UCSD-AML1 (cell line): Measurements from ENCODE around the gene CCDC57.
A peak's percentile ranks its signal among the peaks of the same experiment; 100 is the strongest.
"Not testable (repeated sequence)": the region's sequence is repeated elsewhere in the genome, so short reads cannot be mapped to it uniquely, and the experiment has no call there.

Experiments used
- DNase-seq: peaks from one replicate; lab custom pipeline; 2025; ENCODE audit not compliant: unreplicated experiment; lab: John Stamatoyannopoulos, UW

CCDC57 gene

DNA sequence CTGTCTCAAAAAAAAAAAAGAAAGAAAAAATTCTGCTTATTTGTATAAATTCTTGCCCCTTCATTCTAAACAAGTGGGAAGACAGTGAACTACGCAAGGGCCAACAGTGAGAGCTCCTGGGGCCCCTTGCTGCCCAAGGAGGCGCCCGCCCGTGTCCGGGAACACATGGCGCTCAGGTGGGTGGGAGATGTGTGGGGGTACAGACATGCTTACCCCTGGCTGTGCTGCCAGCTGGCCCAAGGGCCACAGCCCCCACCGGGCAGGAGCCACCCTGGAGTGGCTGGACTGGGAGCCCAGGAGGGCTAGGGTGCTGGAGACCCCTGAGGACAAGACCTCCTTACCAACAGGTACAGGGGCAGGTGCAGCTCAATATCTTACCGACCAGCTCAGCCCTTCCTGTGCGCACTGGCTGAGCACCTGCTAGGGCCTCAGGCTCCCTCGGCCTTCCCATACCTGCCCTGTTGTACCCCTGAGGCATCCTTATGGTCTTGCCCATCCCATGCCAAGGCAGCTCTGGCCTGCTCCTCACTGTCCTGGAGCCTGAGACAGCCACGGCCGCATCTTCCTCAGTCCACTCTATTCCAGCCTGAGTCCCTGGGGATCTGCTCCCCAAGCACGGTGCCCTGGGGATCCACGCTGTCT is 56.2 kb downstream of the CCDC57 start:
- DNase-seq = no peak

DNA sequence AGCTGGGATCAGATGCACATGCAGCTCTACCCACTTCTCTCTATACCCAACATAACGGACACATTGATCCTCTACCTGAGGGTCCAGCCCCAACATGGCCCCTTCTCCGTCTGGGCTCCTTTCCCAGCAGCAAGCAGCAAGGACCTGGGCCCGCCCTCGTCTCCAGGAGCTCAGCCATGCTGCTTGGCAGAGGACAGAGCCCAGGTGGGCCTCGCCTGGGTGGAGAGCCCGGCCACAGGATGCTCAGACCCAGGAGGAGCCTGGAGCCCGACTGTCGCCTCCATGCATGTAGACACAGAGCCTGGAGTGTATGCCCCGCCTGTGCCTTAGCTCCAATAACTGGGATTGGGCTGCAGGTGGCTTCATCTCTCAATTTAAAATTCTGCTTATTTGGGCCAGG is 57.0 kb downstream of the CCDC57 start:
- DNase-seq = no peak

DNA sequence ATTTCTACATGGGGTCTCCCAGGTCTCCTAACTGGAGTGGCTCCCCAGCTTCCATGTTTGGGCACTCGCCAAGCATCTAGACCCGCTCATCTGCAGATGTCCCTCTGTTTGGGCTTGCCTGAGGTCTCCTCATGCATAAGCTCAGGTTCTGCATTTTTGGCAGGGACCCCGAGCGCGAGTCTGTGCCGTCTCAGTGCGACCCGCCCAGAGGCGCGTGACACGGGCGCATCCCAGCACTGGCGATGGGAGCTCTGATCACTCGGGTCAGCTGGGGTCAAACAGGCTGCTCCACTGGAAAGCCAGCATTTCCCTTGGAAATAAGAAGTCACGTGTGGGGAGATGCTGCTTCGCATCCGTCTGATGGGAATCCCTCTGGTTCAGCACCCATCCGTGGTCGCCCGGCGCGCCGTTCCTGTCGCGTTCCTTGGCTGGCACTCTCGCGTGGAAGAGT is 57.7 kb downstream of the CCDC57 start:
- DNase-seq = no peak

DNA sequence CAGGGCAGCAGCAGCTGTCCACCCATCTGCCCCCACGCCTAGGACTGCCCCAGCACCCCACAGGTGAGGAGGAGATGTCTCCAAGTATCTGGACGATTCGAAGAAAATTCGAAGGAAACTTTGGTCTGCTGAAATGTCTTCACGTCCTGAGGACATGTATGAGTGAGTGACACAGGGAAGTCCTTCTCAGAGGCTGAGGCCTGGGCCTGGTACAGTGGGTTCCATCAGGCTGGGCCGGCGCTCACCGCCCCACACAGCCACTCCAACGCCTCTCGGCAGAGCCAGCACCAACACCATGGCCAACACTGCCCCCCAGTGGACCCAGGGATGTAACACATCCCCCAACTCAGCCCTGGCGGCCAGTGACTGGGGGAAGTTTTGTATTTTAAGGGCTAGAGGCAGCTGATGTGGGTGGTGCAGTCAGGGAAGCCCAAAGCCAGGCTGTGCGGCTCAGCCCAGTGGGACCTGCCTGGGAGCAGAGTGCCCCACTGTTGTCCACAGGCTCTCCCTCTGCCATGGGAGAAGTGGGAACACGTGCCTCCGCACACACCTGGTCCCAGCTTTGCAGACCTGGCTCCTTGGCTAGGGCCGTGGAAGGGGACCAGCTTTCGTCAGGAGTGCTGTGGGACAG is 58.8 kb downstream of the CCDC57 start:
- peak; percentile 81 for DNase-seq

DNA sequence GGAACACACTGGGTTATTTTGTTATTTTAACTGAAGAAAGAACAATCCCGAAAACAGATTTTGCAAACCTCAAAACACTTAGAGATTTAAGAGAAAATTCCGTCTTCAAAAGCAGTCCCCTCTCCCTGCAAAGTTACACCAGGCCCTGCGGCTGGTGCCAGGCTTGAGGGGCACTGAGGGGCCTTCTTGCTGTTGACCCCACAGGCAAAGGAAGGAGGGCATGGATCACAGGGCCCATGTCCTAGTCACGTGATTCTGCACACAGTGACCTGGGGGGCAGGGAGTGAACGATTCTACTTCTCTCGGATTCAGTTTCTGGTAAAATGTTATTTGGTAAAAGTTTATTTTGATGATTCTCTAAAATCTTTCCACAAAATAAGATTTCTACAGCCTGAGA is 59.3 kb downstream of the CCDC57 start:
- DNase-seq = no peak

DNA sequence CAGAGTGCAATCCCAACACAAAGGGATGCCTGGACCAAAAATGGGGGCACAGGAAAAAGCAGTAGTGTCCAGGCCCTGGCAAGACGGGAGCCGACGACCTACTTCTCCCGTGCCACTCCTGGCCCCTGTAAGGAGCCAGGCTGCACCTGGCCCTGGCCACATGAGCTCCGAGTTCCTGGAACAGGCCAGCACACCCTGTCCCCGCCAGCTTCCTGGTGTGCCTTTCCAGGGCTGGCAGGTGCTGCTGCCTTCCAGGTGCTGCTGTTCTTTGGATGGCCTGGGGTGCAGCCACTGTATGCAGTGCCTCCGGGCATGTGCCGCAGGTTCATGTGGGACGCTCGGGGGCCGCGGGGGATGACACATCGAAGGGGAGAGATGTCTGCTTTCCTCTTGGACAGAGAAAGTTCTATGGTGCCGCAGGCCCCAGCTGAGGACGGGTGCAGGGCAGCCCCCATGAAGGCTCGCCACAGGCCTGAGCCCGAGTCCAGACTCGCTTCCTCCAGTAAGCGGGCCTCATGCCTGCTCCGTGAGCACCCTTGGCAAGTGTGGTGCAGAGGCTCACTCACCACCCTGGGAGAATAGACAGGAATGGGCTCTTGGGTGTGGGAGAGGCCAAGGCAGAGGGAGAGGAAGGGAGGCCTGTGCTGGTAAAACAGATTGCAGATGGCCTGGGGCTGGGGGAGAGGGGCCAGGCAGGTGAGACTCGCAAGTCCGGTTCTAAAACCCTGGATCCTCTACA is 59.9 kb downstream of the CCDC57 start:
- DNase-seq = no peak

DNA sequence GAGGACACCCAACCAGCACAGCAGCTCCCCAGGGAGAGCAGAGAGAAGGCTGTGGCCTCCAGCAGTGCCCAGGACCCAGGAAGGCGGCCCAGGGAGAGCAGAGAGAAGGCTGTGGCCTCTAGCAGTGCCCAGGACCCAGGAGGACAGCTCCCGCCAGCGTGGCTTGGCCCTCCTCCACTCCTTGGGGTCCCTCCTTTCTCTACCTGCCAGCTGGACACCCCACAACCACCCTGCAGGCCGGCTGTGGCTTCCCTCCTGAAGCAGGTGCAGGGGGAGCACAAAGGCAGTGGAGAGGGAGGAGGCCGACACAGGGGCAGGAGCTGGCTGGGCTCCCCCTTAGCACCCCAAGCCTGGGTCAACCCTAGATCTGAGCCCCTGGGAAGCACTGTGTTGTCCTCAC is 60.5 kb downstream of the CCDC57 start:
- DNase-seq = no peak

DNA sequence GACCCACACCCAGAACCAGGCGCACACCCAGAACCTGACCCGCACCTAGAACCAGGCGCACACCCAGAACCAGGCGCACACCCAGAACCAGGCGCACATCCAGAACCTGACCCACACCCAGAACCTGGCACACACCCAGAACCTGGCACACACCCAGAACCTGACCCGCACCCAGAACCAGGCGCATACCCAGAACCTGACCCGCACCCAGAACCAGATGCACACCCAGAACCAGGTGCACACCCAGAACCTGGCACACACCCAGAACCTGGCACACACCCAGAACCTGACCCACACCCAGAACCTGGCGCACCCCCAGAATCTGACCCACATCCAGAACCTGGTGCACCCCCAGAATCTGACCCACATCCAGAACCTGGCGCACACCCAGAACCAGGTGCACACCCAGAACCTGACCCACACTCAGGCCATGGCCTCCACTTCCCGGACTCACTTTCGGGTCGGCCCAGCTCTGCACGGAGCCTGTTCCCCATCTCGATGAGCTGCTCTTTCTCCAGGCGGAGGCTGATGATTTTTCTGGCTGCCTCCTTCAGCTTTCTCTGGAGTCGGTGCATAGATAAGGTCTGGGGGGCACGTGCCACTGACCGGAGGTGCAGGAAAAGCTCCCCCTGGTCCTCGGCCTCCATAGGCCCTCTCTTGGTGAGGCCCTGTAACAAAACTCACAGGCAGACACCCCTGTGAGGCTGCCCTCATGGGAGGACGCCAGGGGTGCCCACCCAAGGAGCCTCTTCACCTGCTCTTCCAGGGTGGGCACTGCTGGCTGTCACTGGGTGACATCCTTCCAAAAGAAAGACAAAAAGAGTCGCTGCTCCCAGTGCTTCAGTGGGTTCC is 61.3 kb downstream of the CCDC57 start:
- DNase-seq = no peak

DNA sequence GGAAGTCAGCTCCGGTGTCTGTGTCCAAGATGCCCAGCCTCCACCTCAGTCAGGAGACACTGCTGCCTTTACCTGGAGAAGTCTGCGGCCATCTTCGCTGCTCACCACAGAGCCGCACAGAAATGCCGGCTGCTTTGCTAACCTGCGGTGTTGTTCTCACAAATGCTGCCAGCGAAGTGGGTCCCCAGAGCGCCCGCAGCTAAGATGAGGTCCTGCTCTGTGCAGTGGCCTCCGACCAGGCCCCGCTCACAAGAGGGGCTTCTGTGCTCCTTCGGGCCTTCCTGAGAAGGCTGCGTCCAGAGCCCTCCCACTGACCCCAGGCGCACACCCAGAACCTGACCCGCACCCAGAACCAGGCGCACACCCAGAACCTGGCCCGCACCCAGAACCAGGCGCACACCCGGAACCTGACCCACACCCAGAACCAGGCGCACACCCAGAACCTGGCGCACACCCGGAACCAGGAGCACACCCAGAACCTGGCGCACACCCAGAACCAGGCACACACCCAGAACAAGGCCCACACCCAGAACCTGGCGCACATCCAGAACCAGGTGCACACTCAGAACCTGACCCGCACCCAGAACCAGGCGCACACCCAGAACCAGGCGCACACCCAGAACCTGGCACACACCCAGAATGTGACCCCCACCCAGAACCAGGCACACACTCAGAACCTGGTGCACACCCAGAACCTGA is 63.1 kb downstream of the CCDC57 start:
- DNase-seq = no peak

DNA sequence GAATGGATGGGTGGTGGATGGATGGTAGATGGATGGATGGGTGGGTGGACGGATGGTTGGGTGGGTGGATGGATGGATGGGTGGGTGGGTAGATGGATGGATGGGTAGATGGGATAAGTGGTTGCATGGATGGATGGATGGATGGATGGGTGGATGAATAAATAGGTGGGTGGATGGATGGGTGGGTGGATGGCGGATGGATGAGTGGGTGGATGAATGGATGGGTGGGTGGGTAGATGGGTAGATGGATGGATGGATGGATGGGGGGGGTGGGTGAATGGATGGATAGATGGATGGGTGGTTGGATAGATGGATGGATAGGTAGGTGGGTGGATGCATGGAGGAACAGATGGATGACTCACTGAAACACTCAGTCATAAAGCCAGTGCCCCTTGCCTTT is 63.6 kb downstream of the CCDC57 start:
- no peak for DNase-seq

DNA sequence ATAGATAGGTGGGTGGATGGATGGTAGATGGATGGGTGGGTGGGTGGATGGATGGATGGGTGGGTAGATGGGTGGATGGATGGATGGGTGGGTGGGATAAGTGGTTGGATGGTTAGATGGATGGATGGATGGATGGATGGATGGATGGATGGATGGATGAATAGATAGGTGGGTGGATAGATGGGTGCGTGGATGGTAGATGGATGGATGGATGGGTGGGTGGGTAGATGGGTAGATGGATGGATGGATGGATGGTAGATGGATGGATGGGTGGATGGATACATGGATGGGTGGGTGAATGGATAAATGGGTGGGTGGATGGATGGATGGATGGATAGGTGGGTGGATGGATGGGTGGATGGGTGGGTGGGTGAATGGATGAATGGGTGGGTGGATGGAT is 64.6 kb downstream of the CCDC57 start:
- no peak for DNase-seq

DNA sequence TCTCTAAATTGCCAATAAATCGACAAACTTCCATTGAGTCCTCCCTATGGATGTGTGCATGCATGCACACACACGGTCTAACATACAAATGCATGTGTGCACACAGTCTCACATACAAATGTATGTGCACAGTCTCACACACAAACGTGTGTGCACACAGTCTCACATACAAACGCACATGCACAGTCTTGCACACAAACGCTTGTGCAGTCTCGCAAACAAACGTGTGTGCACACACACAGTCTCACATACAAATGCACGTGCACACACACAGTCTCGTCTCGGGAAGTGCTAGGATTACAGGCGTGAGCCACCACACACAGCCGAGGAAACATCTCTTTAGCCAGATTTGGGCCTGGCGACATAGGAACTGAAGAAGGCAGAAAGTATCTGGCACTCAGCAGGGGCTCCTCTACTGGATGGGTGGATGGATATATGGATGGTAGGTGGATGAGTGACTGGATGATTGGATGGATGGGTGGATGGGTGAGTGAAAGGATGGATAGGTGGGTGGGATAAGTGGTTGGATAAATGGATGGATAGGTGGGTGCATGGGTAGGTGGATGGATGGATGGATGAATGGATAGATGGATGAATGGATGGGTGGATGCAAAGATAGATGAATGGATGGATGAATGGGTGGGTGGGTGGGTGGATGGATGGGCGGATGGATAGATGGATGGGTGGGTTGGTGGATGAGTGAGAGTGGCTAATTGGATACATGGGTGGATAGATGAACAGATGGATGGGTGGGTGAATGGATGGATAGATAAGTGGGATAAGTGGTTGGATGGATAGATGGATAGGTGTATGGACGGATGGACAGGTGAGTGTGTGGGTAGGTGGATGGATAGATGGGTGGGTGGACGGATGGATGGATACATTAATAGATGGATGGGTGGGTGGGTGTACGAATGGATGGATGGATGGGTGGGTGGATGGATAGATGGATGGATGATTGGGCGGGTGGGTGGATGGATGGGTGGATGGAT is 65.7 kb downstream of the CCDC57 start:
- DNase-seq = no peak

DNA sequence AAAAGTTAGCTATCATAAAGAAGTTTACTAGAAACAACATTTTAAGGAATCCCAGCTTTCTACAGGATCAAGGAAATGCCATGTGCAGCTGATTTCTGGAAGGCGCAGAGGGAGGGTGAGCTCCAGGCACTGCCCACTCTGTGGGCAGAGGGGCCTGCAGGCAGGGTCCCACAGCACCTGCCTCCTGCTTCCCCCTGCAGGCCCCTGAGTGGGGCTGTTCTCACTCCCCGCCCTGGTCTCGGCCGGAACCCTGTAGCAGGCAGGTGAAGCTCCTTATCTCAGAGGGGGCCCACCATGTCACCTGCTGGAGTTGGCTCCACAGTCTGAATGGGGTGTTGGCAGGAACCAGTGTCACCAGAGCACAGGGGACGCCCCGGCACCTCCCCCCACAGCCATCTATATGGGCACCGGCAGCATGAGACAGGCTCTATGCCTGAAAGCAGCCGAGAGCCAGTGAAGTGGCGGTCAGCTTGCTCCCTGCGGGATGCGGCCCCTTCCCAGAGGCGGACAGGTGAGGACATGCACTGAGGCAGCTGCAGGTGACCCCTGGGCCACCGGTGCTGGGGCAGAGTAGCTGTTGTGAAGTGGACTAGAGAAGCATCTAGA is 67.0 kb downstream of the CCDC57 start:
- DNase-seq = no peak

DNA sequence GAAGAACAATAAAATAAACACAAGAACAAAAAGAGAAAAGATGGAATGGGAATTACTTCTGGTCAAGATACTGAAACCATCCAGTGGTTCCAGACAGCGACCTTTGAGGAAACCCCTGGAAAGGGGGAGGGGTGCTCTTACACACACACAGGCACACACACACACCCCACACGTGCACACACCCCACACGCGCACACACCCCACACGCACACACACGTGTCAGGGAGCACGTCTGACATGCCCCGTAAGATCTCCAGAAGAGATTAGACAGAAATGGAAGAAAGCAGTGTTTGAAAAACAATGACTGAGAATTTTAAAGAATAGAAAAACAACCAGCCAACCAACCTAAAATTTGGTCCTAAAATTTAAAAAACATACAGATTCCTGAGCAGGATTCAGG is 69.3 kb downstream of the CCDC57 start:
- no peak for DNase-seq

DNA sequence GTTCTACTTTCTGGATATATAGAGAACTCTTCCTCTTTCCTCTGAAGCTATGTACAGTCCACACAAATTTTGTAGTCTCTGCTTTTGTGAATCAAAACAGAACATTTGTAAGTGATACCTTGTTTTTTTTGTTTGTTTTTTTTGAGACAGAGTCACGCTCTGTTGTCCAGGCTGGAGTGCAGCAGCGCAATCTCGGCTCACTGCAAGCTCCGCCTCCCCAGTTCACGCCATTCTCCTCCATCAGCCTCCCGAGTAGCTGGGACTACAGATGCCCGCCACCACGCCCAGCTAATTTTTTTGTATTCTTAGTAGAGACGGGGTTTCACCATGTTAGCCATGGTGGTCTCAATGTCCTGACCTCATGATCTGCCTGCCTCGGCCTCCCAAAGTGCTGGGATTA is 72.7 kb downstream of the CCDC57 start:
- not testable (repeated sequence) for DNase-seq

DNA sequence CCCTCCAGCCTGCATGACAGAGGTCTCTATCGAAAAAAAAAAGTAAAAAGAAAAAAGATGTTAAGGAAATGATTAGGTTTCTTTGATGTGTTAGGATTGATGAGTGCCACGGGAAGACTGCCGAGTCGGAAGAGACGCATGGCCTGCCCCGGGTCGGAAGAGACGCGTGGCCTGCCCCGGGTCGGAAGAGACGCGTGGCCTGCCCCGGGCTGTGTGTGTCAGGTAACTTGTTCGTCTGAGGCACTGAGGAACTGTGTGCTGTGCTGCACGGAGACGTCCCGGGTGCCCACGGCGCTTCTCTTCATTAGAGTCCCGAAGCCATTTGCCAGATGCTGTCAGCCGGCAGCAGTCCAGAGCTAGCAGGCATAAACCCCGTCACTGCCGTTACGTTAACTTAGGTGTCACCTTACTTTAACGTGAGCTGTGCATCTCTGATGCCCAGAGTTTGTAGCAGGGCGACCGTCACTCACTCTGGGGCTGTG is 74.1 kb downstream of the CCDC57 start:
- DNase-seq = no peak

DNA sequence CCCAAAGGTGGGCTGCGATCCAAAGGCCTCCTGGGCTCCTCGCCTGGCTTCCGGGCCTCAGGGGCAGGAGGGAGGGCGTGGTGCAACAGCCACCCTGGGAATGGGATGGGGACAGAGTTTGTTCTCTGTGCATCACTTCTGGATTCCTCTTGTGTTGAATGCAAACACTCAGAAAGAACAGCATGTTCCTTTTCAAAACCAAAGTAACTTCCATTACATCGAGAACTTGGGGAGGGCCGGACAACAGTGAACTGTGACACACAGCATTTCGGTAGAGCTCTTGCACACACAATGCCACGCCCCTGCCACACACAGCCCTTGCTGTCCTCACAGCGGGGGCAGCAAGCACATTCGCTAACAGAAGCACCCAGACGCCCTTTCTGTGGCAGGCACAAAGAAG is 78.5 kb downstream of the CCDC57 start:
- no peak for DNase-seq

DNA sequence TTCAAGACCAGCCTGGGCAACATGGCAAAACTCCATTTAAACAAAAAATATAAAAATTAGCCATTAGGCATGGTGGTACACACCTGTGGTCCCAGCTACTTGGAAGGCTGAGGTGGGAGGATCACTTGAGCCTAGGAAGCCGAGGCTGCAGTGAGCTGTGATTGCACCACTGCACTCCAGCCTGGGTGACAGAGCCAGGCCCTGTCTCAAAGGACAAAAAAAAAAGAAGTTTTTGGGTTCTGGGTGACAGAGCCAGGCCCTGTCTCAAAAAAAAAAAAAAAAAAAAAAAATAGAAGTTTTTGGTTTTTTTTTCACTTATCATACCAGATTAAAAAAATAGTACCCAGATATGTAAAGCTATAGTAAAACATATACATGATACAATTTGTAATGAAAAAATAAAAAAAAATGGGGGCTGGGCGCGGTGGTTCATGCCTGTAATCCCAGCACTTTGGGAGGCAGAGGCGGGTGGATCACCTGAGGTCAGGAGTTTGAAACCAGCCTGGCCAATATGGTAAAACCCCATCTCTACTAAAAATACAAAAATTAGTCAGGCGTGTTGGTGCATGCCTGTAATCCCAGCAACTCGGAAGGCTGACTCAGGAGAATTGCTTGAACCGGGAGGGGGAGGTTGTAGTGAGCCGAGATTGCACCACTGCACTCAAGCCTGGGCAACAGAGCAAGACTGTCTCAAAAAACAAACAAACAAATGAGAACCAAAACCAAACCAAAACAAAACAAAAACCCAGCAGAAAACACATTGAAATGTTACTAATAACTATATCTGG is 79.3 kb downstream of the CCDC57 start:
- not testable (repeated sequence) for DNase-seq
